HEK293 (cell line): Measurements from ENCODE around the gene CDC42SE2.

ENCODE experiments used
- GLIS1 ChIP-seq: fragments of 450-650 bp; formaldehyde crosslinking; IDR thresholded peaks from 2 replicates; pipeline ENCODE4 v1.5.1; 2016; ENCODE audit warnings: missing biosample characterization, missing genetic modification characterization
- ZNF133 ChIP-seq: fragments of 450-650 bp; formaldehyde crosslinking; IDR thresholded peaks from 2 replicates; pipeline ENCODE4 v1.5.1; 2016; ENCODE audit warnings: missing biosample characterization, missing genetic modification characterization

GRCh38 chr5:131373265-131373664 lies 109.4 kb downstream of the CDC42SE2 start:
- TF ChIP-seq ZNF133 (no peak), GLIS1 (tag by site-specific recombination) (no peak)
